ENCODE results near the gene RNASET2.

RNASET2 gene

GRCh38 chr6:166956444-166957086, at the start of gene RNASET2:
TSS of gene RNASET2 (minus strand) at chr6:166956550. CDS start at chr6:166956182, 368 bp downstream.
- peak within 1 kb of the TSS; percentile 71 to 97 (median 89) for H3K27ac ChIP-seq
- H3K4me3 ChIP-seq: peak within 1 kb of the TSS; percentile 72 to 97 (median 90)

- H3K27ac ChIP-seq: no peak overlapping the region
- H3K4me3 ChIP-seq: no peak overlapping the region
These were observed 49.2 kb upstream of the RNASET2 start for GRCh38 chr6:167005350-167006159.

GRCh38 chr6:167000759-167001158, 44.4 kb upstream of the RNASET2 start:
- no peak overlapping the region for H3K27ac ChIP-seq

GRCh38 chr6:166999884-167000253, 43.5 kb upstream of the RNASET2 start:
- Histone ChIP-seq H3K27ac (peak overlapping the region in 20 of 21 experiments; percentile 37 to 91 (median 84)), H3K4me3 (peak overlapping the region; percentile 53 to 99 (median 93))

More at GRCh38 chr6:167000759-167001158, 44.4 kb upstream of the RNASET2 start:
- no peak overlapping the region for H3K4me3 ChIP-seq

GRCh38 chr6:166999145-166999883, 43.0 kb upstream of the RNASET2 start, which contains the start of gene CEP43:
TSS of gene CEP43 (plus strand) at chr6:166999397. CDS start at chr6:166999413, 16 bp downstream.
- H3K4me3 ChIP-seq: peak within 1 kb of the TSS; percentile 53 to 99 (median 93)
- peak within 1 kb of the TSS; percentile 27 to 91 (median 83) for H3K27ac ChIP-seq

GRCh38 chr6:166998256-166999144, 42.1 kb upstream of the RNASET2 start:
- H3K27ac ChIP-seq: peak overlapping the region; percentile 16 to 89 (median 79)
- H3K4me3 ChIP-seq: peak overlapping the region; percentile 53 to 99 (median 93)

GRCh38 chr6:166997768-166998255, 41.5 kb upstream of the RNASET2 start:
- Histone ChIP-seq H3K27ac (peak overlapping the region in 20 of 21 experiments; percentile 16 to 89 (median 80)), H3K4me3 (peak overlapping the region; percentile 53 to 99 (median 93))

GRCh38 chr6:166997348-166997747, 41.0 kb upstream of the RNASET2 start:
- H3K4me3 ChIP-seq: peak overlapping the region in 5 of 7 experiments; percentile 53 to 99 (median 97)
- H3K27ac ChIP-seq: peak overlapping the region in 3 of 21 experiments; percentile 82 to 85 (median 84)

- no peak overlapping the region for H3K27ac ChIP-seq
- no peak overlapping the region for H3K4me3 ChIP-seq
These were observed 40.1 kb upstream of the RNASET2 start for GRCh38 chr6:166996406-166996805.

GRCh38 chr6:166989427-166990032, 33.2 kb upstream of the RNASET2 start:
- H3K4me3 ChIP-seq: no peak overlapping the region
- H3K27ac ChIP-seq: no peak overlapping the region

- no peak overlapping the region for H3K4me3 ChIP-seq
- H3K27ac ChIP-seq: no peak overlapping the region
These were observed 32.4 kb upstream of the RNASET2 start for GRCh38 chr6:166988674-166989201.

GRCh38 chr6:166987930-166988329, 31.6 kb upstream of the RNASET2 start:
- H3K27ac ChIP-seq: no peak overlapping the region
- H3K4me3 ChIP-seq: no peak overlapping the region

- no peak overlapping the region for H3K4me3 ChIP-seq
These were observed 31.1 kb upstream of the RNASET2 start for GRCh38 chr6:166987448-166987847.

GRCh38 chr6:166980738-166981137, 24.4 kb upstream of the RNASET2 start:
- H3K4me3 ChIP-seq: no peak overlapping the region
- H3K27ac ChIP-seq: no peak overlapping the region

More at GRCh38 chr6:166987448-166987847, 31.1 kb upstream of the RNASET2 start:
- H3K27ac ChIP-seq: no peak overlapping the region

- Histone ChIP-seq H3K27ac (no peak overlapping the region), H3K4me3 (no peak overlapping the region)
These were observed 21.5 kb upstream of the RNASET2 start for GRCh38 chr6:166977621-166978525.

GRCh38 chr6:166976636-166977035, 20.3 kb upstream of the RNASET2 start:
- Histone ChIP-seq H3K27ac (no peak overlapping the region), H3K4me3 (no peak overlapping the region)

- no peak overlapping the region for H3K27ac ChIP-seq
- no peak overlapping the region for H3K4me3 ChIP-seq
These were observed 15.8 kb upstream of the RNASET2 start for GRCh38 chr6:166972101-166972500.
